Esophagus muscularis mucosa (tissue), 4 donors: ENCODE measurements around the gene ST6GAL1. TPM values are rescaled to one million over a fixed set of nuclear protein-coding genes. Genes with fewer than 3 reads are reported as not detected.

Experiments used
- DNase-seq: peaks from one replicate; pipeline ENCODE4 v3.0.0-alpha.2; 2017; ENCODE audit errors: extremely low spot score
- H3K27ac ChIP-seq, 4 donors: fragments of 200-600 bp; sonication (generic); replicated peaks in 1 of 4; 1 replicate in 3 of 4; 2 replicates in 1 of 4; pipeline ENCODE4 v1.5.1; 2016 to 2019; ENCODE audit warnings: mild to moderate bottlenecking in 1 of 4
- H3K27me3 ChIP-seq, 4 donors: fragments of 200-600 bp; sonication (generic); one replicate each; pipeline versions ENCODE4 v1.5.1 to v1.6.0; 2016 to 2019
- H3K36me3 ChIP-seq, 4 donors: fragments of 200-600 bp; sonication (generic); one replicate each; pipeline ENCODE4 v1.5.1; 2016 to 2019
- H3K4me1 ChIP-seq, 4 donors: fragments of 200-600 bp; sonication (generic); one replicate each; pipeline ENCODE4 v1.5.1; 2016 to 2019
- H3K4me3 ChIP-seq, 4 donors: fragments of 200-600 bp; sonication (generic); 1 replicate in 2 of 4; 2 replicates in 2 of 4; pipeline ENCODE4 v1.5.1; 2016 to 2019; ENCODE audit warnings: mild to moderate bottlenecking in 4 of 4, moderate library complexity in 1 of 4
- H3K9me3 ChIP-seq, 4 donors: fragments of 200-600 bp; sonication (generic); 1 replicate in 3 of 4; 2 replicates in 1 of 4; pipeline ENCODE4 v1.5.1; 2016 to 2019
- CTCF ChIP-seq, 3 experiments: fragments of 200-600 bp in 2 of 3; fragments of 450-650 bp in 1 of 3; sonication (generic) in 2 of 3; IDR thresholded peaks; one replicate each; pipeline ENCODE4 v1.5.1; 2017 to 2019; ENCODE audit warnings: antibody characterized with exemption in 3 of 3, mild to moderate bottlenecking in 2 of 3, moderate library complexity in 1 of 3
- EP300 ChIP-seq: sonication (generic); formaldehyde crosslinking; IDR thresholded peaks from one replicate; pipeline ENCODE4 v1.6.1; 2017; ENCODE audit warnings: antibody characterized with exemption
- POLR2A ChIP-seq: fragments of 450-650 bp; IDR thresholded peaks from one replicate; pipeline ENCODE4 v1.6.1; 2017; ENCODE audit warnings: antibody characterized with exemption, moderate library complexity, mild to moderate bottlenecking, low read depth
- POLR2AphosphoS5 ChIP-seq, 2 donors: sonication (generic); formaldehyde crosslinking; IDR thresholded peaks; one replicate each; pipeline ENCODE4 v1.6.1; 2017; ENCODE audit warnings: antibody characterized with exemption in 2 of 2
- WGBS: methylation state at CpG from one replicate; pipeline ENCODE4 v1.1.5; 2018; 5-methylcytosine and 5-hydroxymethylcytosine counted together
- intact Hi-C: fragments of 100-400 bp; cut with DNase I; formaldehyde crosslinking; loops from one replicate; pipeline ENCODE4 v1.15.1; 2023
- total RNA-seq, 4 donors: library from RNA; depleted of rRNA; stranded (reverse); fragments of >200 nt; gene quantifications; one replicate each; pipeline versions ENCODE4 v1.1.0 to v1.2.1, GENCODE V29; 2016

ST6GAL1 gene
- total RNA-seq, 4 donors from 2014 or later, result 15.4 to 29.6 (median 24.4) TPM

GRCh38 chr3:186922790-186923189 lies 7.5 kb upstream of the ST6GAL1 start:
- DNase-seq, result no peak
- H3K27me3 ChIP-seq, result no peaks in the 10 kb centered on the region
- TF ChIP-seq POLR2AphosphoS5 (IDR thresholded peaks at IDR 0.05), result no peak
- no peak for TF ChIP-seq POLR2A
- no peak for TF ChIP-seq CTCF (IDR thresholded peaks at IDR 0.05)
- TF ChIP-seq EP300, result no peak
- H3K36me3 ChIP-seq, result no peaks in the 10 kb centered on the region
- 79% methylated on average over 3 of the region's 5 CpGs for WGBS
- intact Hi-C loops, result no loop called here
- H3K9me3 ChIP-seq, result no peaks in the 10 kb centered on the region
- no peak overlapping the region for H3K4me3 ChIP-seq
- no peak overlapping the region for H3K27ac ChIP-seq
- H3K4me1 ChIP-seq, result no peaks in the 10 kb centered on the region

- 96% methylated on average over 3 of the region's 3 CpGs for WGBS
- H3K27me3 ChIP-seq, result no peaks in the 10 kb centered on the region
- H3K9me3 ChIP-seq, result no peaks in the 10 kb centered on the region
- no peak for DNase-seq
- intact Hi-C loops, result no loop called here
- no peak overlapping the region for H3K4me3 ChIP-seq
- H3K4me1 ChIP-seq, result no peaks in the 10 kb centered on the region
- no peak overlapping the region for H3K27ac ChIP-seq
- TF ChIP-seq CTCF (IDR thresholded peaks at IDR 0.05), result no peak
- no peak for TF ChIP-seq POLR2A
- no peak for TF ChIP-seq POLR2AphosphoS5 (IDR thresholded peaks at IDR 0.05)
- TF ChIP-seq EP300, result no peak
- no peaks in the 10 kb centered on the region for H3K36me3 ChIP-seq
These were observed 7.1 kb upstream of the ST6GAL1 start for GRCh38 chr3:186923241-186923640.

GRCh38 chr3:186925826-186926225 lies 4.5 kb upstream of the ST6GAL1 start:
- Histone ChIP-seq H3K27me3 (peaks cover 0 to 12% (median 0%) of the 10 kb centered on the region in 4 donors), H3K4me3 (no peak overlapping the region), H3K36me3 (no peaks in the 10 kb centered on the region), H3K9me3 (no peaks in the 10 kb centered on the region), H3K4me1 (peaks cover 6 to 16% (median 12%) of the 10 kb centered on the region in 4 donors), H3K27ac (no peak overlapping the region)
- 100% methylated on average over 1 of the region's 1 CpG for WGBS
- DNase-seq, result no peak
- TF ChIP-seq EP300 (no peak), CTCF (IDR thresholded peaks at IDR 0.05) (no peak), POLR2AphosphoS5 (IDR thresholded peaks at IDR 0.05) (no peak), POLR2A (no peak)
- intact Hi-C loops, result no loop called here

- intact Hi-C loops, result no loop called here
These were observed 1.1 kb upstream of the ST6GAL1 start for GRCh38 chr3:186929186-186929585.

More at GRCh38 chr3:186929186-186929585, 1.1 kb upstream of the ST6GAL1 start:
- no peak for TF ChIP-seq POLR2A
- no peak for TF ChIP-seq EP300
- no peak for TF ChIP-seq POLR2AphosphoS5 (IDR thresholded peaks at IDR 0.05)
- TF ChIP-seq CTCF (IDR thresholded peaks at IDR 0.05), result no peak
- H3K27ac ChIP-seq, result peak overlapping the region in 2 of 4 donors; percentile 81 to 83
- no peak for DNase-seq
- H3K9me3 ChIP-seq, result no peaks in the 10 kb centered on the region
- 93% methylated on average over 5 of the region's 5 CpGs for WGBS
- no peaks in the 10 kb centered on the region for H3K36me3 ChIP-seq
- peaks cover 21 to 42% (median 31%) of the 10 kb centered on the region in 4 donors for H3K4me1 ChIP-seq
- H3K27me3 ChIP-seq, result peaks cover 0 to 24% (median 0%) of the 10 kb centered on the region in 4 donors
- no peak overlapping the region for H3K4me3 ChIP-seq
